ENCODE data around the gene COL17A1.
A peak's percentile ranks its signal among the peaks of the same experiment; 100 is the strongest.

The COL17A1 gene

GRCh38 chr10:104046651-104047050 is 39.0 kb downstream of the COL17A1 start:
- no peak for DNase-seq

- peak; percentile 48 for DNase-seq
These were observed 40.3 kb downstream of the COL17A1 start for GRCh38 chr10:104045151-104046089.

GRCh38 chr10:104043854-104044253 is 41.8 kb downstream of the COL17A1 start:
- no peak for DNase-seq

- DNase-seq, result no peak
These were observed 42.4 kb downstream of the COL17A1 start for GRCh38 chr10:104043185-104043830.

GRCh38 chr10:104041891-104042535 is 43.7 kb downstream of the COL17A1 start:
- no peak for DNase-seq

- no peak for DNase-seq
These were observed 44.6 kb downstream of the COL17A1 start for GRCh38 chr10:104040862-104041789.

- no peak for DNase-seq
These were observed 45.3 kb downstream of the COL17A1 start for GRCh38 chr10:104040382-104040781.

GRCh38 chr10:104038958-104039752 is 46.5 kb downstream of the COL17A1 start:
- no peak for DNase-seq

GRCh38 chr10:104038537-104038936 is 47.1 kb downstream of the COL17A1 start:
- DNase-seq, result no peak

GRCh38 chr10:104037261-104037951 is 48.3 kb downstream of the COL17A1 start:
- DNase-seq, result no peak

GRCh38 chr10:104036518-104037260 is 49.0 kb downstream of the COL17A1 start:
- DNase-seq, result no peak

GRCh38 chr10:104036069-104036384 is 49.7 kb downstream of the COL17A1 start:
- no peak for DNase-seq

- no peak for DNase-seq
These were observed 50.2 kb downstream of the COL17A1 start for GRCh38 chr10:104035194-104036068.

GRCh38 chr10:104034401-104035193 is 51.1 kb downstream of the COL17A1 start:
- DNase-seq, result no peak

- DNase-seq, result no peak
These were observed 51.7 kb downstream of the COL17A1 start for GRCh38 chr10:104033966-104034365.

- DNase-seq, result no peak
These were observed 52.2 kb downstream of the COL17A1 start for GRCh38 chr10:104033401-104033930.

GRCh38 chr10:104032144-104032775 is 53.4 kb downstream of the COL17A1 start:
- no peak for DNase-seq

GRCh38 chr10:104031631-104032030 is 54.0 kb downstream of the COL17A1 start:
- no peak for DNase-seq
